IMR-90 (cell line): ENCODE data around the gene PNLIP. TPM values are rescaled to one million over a fixed set of nuclear protein-coding genes. Genes with fewer than 3 reads are reported as not detected.

ENCODE experiments used
- ATAC-seq: fragments of 200-7000 bp; cut with Tn5 transposase; 2 replicates; pipeline ENCODE4 v1.9.1; 2020; ENCODE audit warnings: low read depth, mild to moderate bottlenecking, moderate library complexity
- BruUV-seq: library from RNA; stranded (reverse); fragments of 400-500 nt; replicated peaks from 2 replicates; lab custom pipeline; 2021; lab: Mats Ljungman, UMichigan
- CTCF ChIA-PET: fragments of 300-600 bp; formaldehyde crosslinking; extraction: SDS; loops from one replicate; lab custom pipeline; 2021; ENCODE audit warnings: antibody characterized with exemption; lab: Yijun Ruan, JAX
- POLR2A ChIA-PET: fragments of 300-600 bp; sonication (Branson Sonifier 250); formaldehyde crosslinking; loops from one replicate; lab custom pipeline; 2022; ENCODE audit warnings: antibody characterized with exemption; ENCODE audit not compliant: unreplicated experiment; lab: Charles Lee
- DNase-seq: peaks from one replicate; pipeline ENCODE4 v3.0.0; 2013
- H2AFZ ChIP-seq: replicated peaks from 2 replicates; pipeline ENCODE3; 2013; ENCODE audit warnings: low read length, mild to moderate bottlenecking; ENCODE audit not compliant: poor library complexity
- H2AK5ac ChIP-seq: 2 replicates; pipeline ENCODE4 v1.6.1; 2013; ENCODE audit warnings: low read depth, low read length, inconsistent platforms
- H2AK9ac ChIP-seq: replicated peaks from 2 replicates; pipeline ENCODE3; 2013; ENCODE audit warnings: mild to moderate bottlenecking, low read depth, low read length, moderate library complexity; ENCODE audit not compliant: poor library complexity
- H2BK120ac ChIP-seq: 2 replicates; pipeline ENCODE4 v1.6.1; 2013; ENCODE audit warnings: low read depth, low read length, inconsistent platforms
- H2BK15ac ChIP-seq: 3 replicates; pipeline ENCODE4 v1.6.1; 2013; ENCODE audit warnings: low read depth, low read length, inconsistent platforms
- H2BK20ac ChIP-seq: 2 replicates; pipeline ENCODE4 v1.6.1; 2013; ENCODE audit warnings: low read depth, mild to moderate bottlenecking, inconsistent platforms, low read length, moderate library complexity
- H2BK5ac ChIP-seq: 2 replicates; pipeline ENCODE4 v1.6.1; 2013; ENCODE audit warnings: mild to moderate bottlenecking, low read depth, low read length, inconsistent platforms; ENCODE audit not compliant: poor library complexity, severe bottlenecking
- H3K14ac ChIP-seq: replicated peaks from 2 replicates; pipeline ENCODE4 v1.6.1; 2013; ENCODE audit warnings: low read depth, low read length, inconsistent platforms
- H3K18ac ChIP-seq: 2 replicates; pipeline ENCODE4 v1.6.1; 2013; ENCODE audit warnings: low read depth, low read length, control low read depth
- H3K23ac ChIP-seq: 2 replicates; pipeline ENCODE4 v1.6.1; 2013; ENCODE audit warnings: low read depth, low read length, inconsistent platforms
- H3K27ac ChIP-seq: 2 replicates; pipeline ENCODE4 v1.5.1; 2013; ENCODE audit warnings: mild to moderate bottlenecking, control low read depth, low read length; ENCODE audit not compliant: insufficient read depth
- H3K27me3 ChIP-seq: 2 replicates; pipeline ENCODE4 v1.6.1; 2013; ENCODE audit warnings: low read length; ENCODE audit not compliant: control insufficient read depth, insufficient read depth
- H3K36me3 ChIP-seq: 2 replicates; pipeline ENCODE4 v1.6.1; 2013; ENCODE audit warnings: low read length, mixed read lengths; ENCODE audit not compliant: control insufficient read depth, insufficient read depth
- H3K4ac ChIP-seq: 2 replicates; pipeline ENCODE4 v1.6.1; 2013; ENCODE audit warnings: low read depth, low read length, inconsistent platforms
- H3K4me1 ChIP-seq: 2 replicates; pipeline ENCODE4 v1.6.1; 2013; ENCODE audit warnings: low read length, mixed read lengths; ENCODE audit not compliant: control insufficient read depth, insufficient read depth
- H3K4me2 ChIP-seq: 2 replicates; pipeline ENCODE4 v1.6.1; 2013; ENCODE audit warnings: low read depth, mild to moderate bottlenecking, control low read depth, low read length, moderate library complexity
- H3K4me3 ChIP-seq: 2 replicates; pipeline ENCODE4 v1.5.1; 2013; ENCODE audit warnings: low read depth, mild to moderate bottlenecking, control low read depth, low read length, moderate library complexity; ENCODE audit not compliant: insufficient read depth
- H3K56ac ChIP-seq: 2 replicates; pipeline ENCODE4 v1.6.1; 2013; ENCODE audit warnings: low read length, inconsistent platforms; ENCODE audit not compliant: insufficient read depth; ENCODE audit errors: extremely low read depth
- H3K79me1 ChIP-seq, 2 experiments: 2 replicates each; pipeline ENCODE4 v1.6.1; 2013; ENCODE audit warnings: low read length in 2 of 2, inconsistent platforms in 1 of 2, low read depth in 1 of 2
- H3K9ac ChIP-seq: 2 replicates; pipeline ENCODE4 v1.6.1; 2013; ENCODE audit warnings: low read depth, low read length, control low read depth
- H3K9me1 ChIP-seq: 2 replicates; pipeline ENCODE4 v1.6.1; 2013; ENCODE audit warnings: low read length, inconsistent platforms; ENCODE audit not compliant: insufficient read depth
- H3K9me3 ChIP-seq: 2 replicates; pipeline ENCODE4 v1.6.1; 2013; ENCODE audit warnings: low read length; ENCODE audit not compliant: control insufficient read depth, insufficient read depth
- H4K20me1 ChIP-seq: 2 replicates; pipeline ENCODE4 v1.6.1; 2013; ENCODE audit warnings: low read length, inconsistent platforms; ENCODE audit not compliant: insufficient read depth
- H4K5ac ChIP-seq: 2 replicates; pipeline ENCODE4 v1.6.1; 2013; ENCODE audit warnings: mild to moderate bottlenecking, low read depth, low read length, control low read depth
- H4K8ac ChIP-seq, 2 experiments: 2 replicates each; pipeline ENCODE4 v1.6.1; 2013; ENCODE audit warnings: low read depth in 2 of 2, low read length in 2 of 2, control low read depth in 1 of 2, inconsistent platforms in 1 of 2
- H4K91ac ChIP-seq: 2 replicates; pipeline ENCODE4 v1.6.1; 2013; ENCODE audit warnings: low read depth, low read length, inconsistent platforms; ENCODE audit not compliant: insufficient read depth
- BHLHE40 ChIP-seq: fragments of 150-350 bp; IDR thresholded peaks from 2 replicates; pipeline ENCODE4 v1.6.1; 2016; ENCODE audit warnings: mild to moderate bottlenecking, low read depth, low read length
- CEBPB ChIP-seq: IDR thresholded peaks from 2 replicates; pipeline ENCODE4 v1.6.1; 2012; ENCODE audit warnings: low read depth, low read length, improper control_type of control experiment
- CHD1 ChIP-seq: IDR thresholded peaks from 2 replicates; pipeline ENCODE4 v1.6.1; 2012; ENCODE audit warnings: low read depth, low read length, improper control_type of control experiment
- CTCF ChIP-seq: conservative IDR thresholded peaks from 2 replicates; pipeline ENCODE4 v1.5.1; 2012; ENCODE audit warnings: mild to moderate bottlenecking, low read depth, low read length, improper control_type of control experiment
- ELK1 ChIP-seq: fragments of 150-350 bp; IDR thresholded peaks from 2 replicates; pipeline ENCODE4 v1.6.1; 2016; ENCODE audit warnings: low read depth, mild to moderate bottlenecking, low read length, moderate library complexity, borderline replicate concordance
- FOS ChIP-seq: fragments of 150-350 bp; IDR thresholded peaks from 2 replicates; pipeline ENCODE4 v1.6.1; 2016; ENCODE audit warnings: low read depth, low read length
- MAFK ChIP-seq: IDR thresholded peaks from 2 replicates; pipeline ENCODE4 v1.6.1; 2012; ENCODE audit warnings: low read depth, low read length, improper control_type of control experiment
- MAZ ChIP-seq: IDR thresholded peaks from 2 replicates; pipeline ENCODE4 v1.6.1; 2012; ENCODE audit warnings: low read depth, mild to moderate bottlenecking, low read length, improper control_type of control experiment, moderate library complexity, borderline replicate concordance
- MXI1 ChIP-seq: IDR thresholded peaks from 2 replicates; pipeline ENCODE4 v1.6.1; 2012; ENCODE audit warnings: low read depth, mild to moderate bottlenecking, low read length, moderate library complexity, borderline replicate concordance
- NFE2L2 ChIP-seq: fragments of 150-350 bp; IDR thresholded peaks from 2 replicates; pipeline ENCODE4 v1.6.1; 2016; ENCODE audit warnings: low read depth, mild to moderate bottlenecking, low read length
- POLR2A ChIP-seq: IDR thresholded peaks from 2 replicates; pipeline ENCODE4 v1.6.1; 2012; ENCODE audit warnings: mild to moderate bottlenecking, low read depth, low read length
- RAD21 ChIP-seq: IDR thresholded peaks from 2 replicates; pipeline ENCODE4 v1.6.1; 2012; ENCODE audit warnings: low read length, improper control_type of control experiment
- RCOR1 ChIP-seq: IDR thresholded peaks from 2 replicates; pipeline ENCODE4 v1.6.1; 2012; ENCODE audit warnings: mild to moderate bottlenecking, low read length, improper control_type of control experiment; ENCODE audit not compliant: insufficient replicate concordance
- RFX5 ChIP-seq: IDR thresholded peaks from 2 replicates; pipeline ENCODE4 v1.8.0; 2012; ENCODE audit warnings: low read depth, mild to moderate bottlenecking, low read length, moderate library complexity
- SMC3 ChIP-seq: fragments of 150-350 bp; IDR thresholded peaks from 2 replicates; pipeline ENCODE4 v1.6.1; 2016; ENCODE audit warnings: low read depth, mild to moderate bottlenecking, antibody characterized with exemption, low read length, moderate library complexity
- USF2 ChIP-seq: fragments of 150-350 bp; IDR thresholded peaks from 2 replicates; pipeline ENCODE4 v1.6.1; 2017; ENCODE audit warnings: mild to moderate bottlenecking, antibody characterized with exemption, low read length, low read depth
- WGBS, 2 experiments: methylation state at CpG; one replicate each; pipeline versions ENCODE4 v1.1.5 to v1.1.7; 2013; ENCODE audit warnings: missing lambda C conversion rate in 2 of 2; ENCODE audit not compliant: insufficient read length in 1 of 2; ENCODE audit errors: extremely low coverage in 2 of 2; 5-methylcytosine and 5-hydroxymethylcytosine counted together
- dilution Hi-C: fragments of 300-500 bp; cut with HindIII; formaldehyde crosslinking; loops from one replicate; pipeline ENCODE4 v1.14.3; 2018; ENCODE audit warnings: low sequenced_read_pairs; ENCODE audit not compliant: unreplicated experiment
- in situ Hi-C: fragments of 300-500 bp; cut with MboI; formaldehyde crosslinking; loops from 3 replicates; pipeline ENCODE4 v1.14.3; 2019; ENCODE audit warnings: low sequenced_read_pairs, inconsistent platforms, mixed read lengths
- intact Hi-C: fragments of 100-400 bp; cut with micrococcal nuclease; formaldehyde crosslinking; loops from 2 replicates; pipeline ENCODE4 v1.10.0; 2022
- polyA plus RNA-seq, 3 experiments: library from polyadenylated mRNA; depleted of rRNA; stranded (reverse); fragments of >200 nt; gene quantifications; 2 replicates each; pipeline ENCODE4 v1.2.3, GENCODE V29; 2012; ENCODE audit warnings: low replicate concordance in 1 of 3
- total RNA-seq: library from RNA; depleted of rRNA; stranded (reverse); fragments of >200 nt; gene quantifications from 2 replicates; pipeline ENCODE4 v1.2.3, GENCODE V29; 2012

The PNLIP gene
- total and polyA plus RNA-seq, 2 of the 4 experiments (the other 2 are of a cell fraction), result not detected

GRCh38 chr10:116554628-116555027, 8.9 kb downstream of the PNLIP start:
- Histone ChIP-seq H3K27me3 (no peaks in the 10 kb centered on the region), H3K9ac (no peak overlapping the region), H2BK120ac (no peak overlapping the region), H2AK9ac (no peak overlapping the region), H4K20me1 (no peaks in the 10 kb centered on the region), H3K56ac (no peak overlapping the region), H3K9me1 (no peaks in the 10 kb centered on the region), H2BK20ac (no peak overlapping the region), H3K4ac (no peak overlapping the region), H3K36me3 (no peaks in the 10 kb centered on the region), H3K4me2 (no peak overlapping the region), H3K18ac (no peak overlapping the region), H3K14ac (no peak overlapping the region), H2BK5ac (no peak overlapping the region), H4K8ac (no peak overlapping the region), H3K79me1 (no peaks in the 10 kb centered on the region), H4K91ac (no peak overlapping the region), H3K27ac (no peak overlapping the region), H3K9me3 (no peaks in the 10 kb centered on the region), H2AK5ac (no peak overlapping the region), H3K4me1 (no peaks in the 10 kb centered on the region), H3K4me3 (no peak overlapping the region), H4K5ac (no peak overlapping the region), H2AFZ (no peak overlapping the region), H3K23ac (no peak overlapping the region), H2BK15ac (no peak overlapping the region)
- in situ Hi-C loops (no loop called here), intact Hi-C loops (no loop called here), dilution Hi-C loops (no loop called here)
- POLR2A ChIA-PET, result no interaction called here
- CTCF ChIA-PET, result no interaction called here
- ATAC-seq (no peak), DNase-seq (no peak)
- TF ChIP-seq USF2, result no peak
- TF ChIP-seq MXI1, result no peak
- TF ChIP-seq ELK1, result no peak
- TF ChIP-seq CEBPB, result no peak
- no peak for TF ChIP-seq CTCF
- TF ChIP-seq RCOR1, result no peak
- no peak for TF ChIP-seq RAD21
- no peak for TF ChIP-seq RFX5
- TF ChIP-seq NFE2L2, result no peak
- TF ChIP-seq BHLHE40, result no peak
- TF ChIP-seq CHD1, result no peak
- no peak for TF ChIP-seq FOS
- no peak for TF ChIP-seq MAFK
- no peak for TF ChIP-seq MAZ
- no peak for TF ChIP-seq SMC3
- TF ChIP-seq POLR2A, result no peak
- no CpG with 5 or more reads among the region's 5 CpGs for WGBS, 2 experiments
- BruUV-seq, result no TSS peak
